WTC11 (cell line): Measurements from ENCODE around the gene EPHB3. TPM values are rescaled to one million over a fixed set of nuclear protein-coding genes. Genes with fewer than 3 reads are reported as not detected.

Source experiments
- ATAC-seq: fragments of 200-7000 bp; cut with Tn5 transposase; 2 replicates; pipeline ENCODE4 v1.10.0; 2021; ENCODE audit warnings: mild to moderate bottlenecking, moderate library complexity
- CTCF ChIA-PET: fragments of 300-600 bp; sonication (Branson Sonifier 250); formaldehyde crosslinking; loops from one replicate; lab custom pipeline; 2021; ENCODE audit warnings: antibody characterized with exemption; lab: Charles Lee
- POLR2A ChIA-PET: fragments of 350-600 bp; sonication (Branson Sonifier 250); formaldehyde crosslinking; loops from one replicate; lab custom pipeline; 2021; ENCODE audit warnings: antibody characterized with exemption; lab: Charles Lee
- DNase-seq: peaks from one replicate; pipeline ENCODE4 v3.0.0; 2021; ENCODE audit warnings: low spot score
- H3K27ac Mint-ChIP-seq: 2 replicates; pipeline ENCODE4 v1.8.0; 2021; ENCODE audit warnings: mixed read lengths
- H3K27me3 Mint-ChIP-seq: 2 replicates; pipeline ENCODE4 v1.8.0; 2021; ENCODE audit warnings: low read depth, mild to moderate bottlenecking, moderate library complexity, mixed read lengths
- H3K36me3 Mint-ChIP-seq: 2 replicates; pipeline ENCODE4 v1.8.0; 2021; ENCODE audit warnings: mixed read lengths
- H3K4me1 Mint-ChIP-seq: 2 replicates; pipeline ENCODE4 v1.8.0; 2022; ENCODE audit warnings: mixed read lengths
- H3K4me3 Mint-ChIP-seq: 2 replicates; pipeline ENCODE4 v1.8.0; 2021; ENCODE audit warnings: mild to moderate bottlenecking, moderate library complexity, mixed read lengths
- H3K9me3 Mint-ChIP-seq: 2 replicates; pipeline ENCODE4 v1.8.0; 2021; ENCODE audit warnings: mixed read lengths
- EMX1 ChIP-seq: fragments of 250-450 bp; sonication (Bioruptor Pico); IDR thresholded peaks from 2 replicates; pipeline ENCODE4 v1.8.0; 2021; ENCODE audit warnings: mild to moderate bottlenecking
- ETV6 ChIP-seq: sonication (generic); formaldehyde crosslinking; IDR thresholded peaks from 2 replicates; pipeline ENCODE4 v1.8.1; 2022; ENCODE audit warnings: mild to moderate bottlenecking, missing genetic modification reagents
- GRHL2 ChIP-seq: fragments of 250-450 bp; sonication (Bioruptor Pico); IDR thresholded peaks from 2 replicates; pipeline ENCODE4 v1.8.0; 2022; ENCODE audit warnings: mild to moderate bottlenecking, moderate library complexity; ENCODE audit not compliant: insufficient replicate concordance, severe bottlenecking
- MLX ChIP-seq: sonication (generic); formaldehyde crosslinking; IDR thresholded peaks from 2 replicates; pipeline ENCODE4 v1.8.1; 2023; ENCODE audit warnings: mild to moderate bottlenecking, missing genetic modification reagents, moderate library complexity
- NFYB ChIP-seq: sonication (generic); formaldehyde crosslinking; conservative IDR thresholded peaks from 2 replicates; pipeline ENCODE4 v1.8.0; 2022; ENCODE audit warnings: low read depth, missing genetic modification reagents
- TEAD1 ChIP-seq: sonication (generic); formaldehyde crosslinking; IDR thresholded peaks from 2 replicates; pipeline ENCODE4 v1.8.0; 2022; ENCODE audit warnings: mild to moderate bottlenecking, missing genetic modification reagents
- TEAD4 ChIP-seq: sonication (generic); formaldehyde crosslinking; IDR thresholded peaks from 2 replicates; pipeline ENCODE4 v1.8.0; 2022; ENCODE audit warnings: mild to moderate bottlenecking, missing genetic modification reagents
- USF1 ChIP-seq: sonication (generic); formaldehyde crosslinking; IDR thresholded peaks from 2 replicates; pipeline ENCODE4 v1.8.0; 2022; ENCODE audit warnings: mild to moderate bottlenecking, missing genetic modification reagents
- ZBTB21 ChIP-seq: sonication (generic); formaldehyde crosslinking; IDR thresholded peaks from 2 replicates; pipeline ENCODE4 v1.8.1; 2023; ENCODE audit warnings: mild to moderate bottlenecking, missing genetic modification reagents, borderline replicate concordance
- ZNF138 ChIP-seq: sonication (generic); formaldehyde crosslinking; conservative IDR thresholded peaks from 2 replicates; pipeline ENCODE4 v1.8.1; 2022; ENCODE audit warnings: mild to moderate bottlenecking, moderate library complexity, missing genetic modification reagents
- ZNF317 ChIP-seq: sonication (generic); formaldehyde crosslinking; IDR thresholded peaks from 2 replicates; pipeline ENCODE4 v1.8.1; 2023; ENCODE audit warnings: low read depth, mild to moderate bottlenecking, moderate library complexity, missing genetic modification reagents, borderline replicate concordance
- ZNF396 ChIP-seq: fragments of 250-450 bp; sonication (Bioruptor Pico); IDR thresholded peaks from 2 replicates; pipeline ENCODE4 v1.8.0; 2021; ENCODE audit warnings: mild to moderate bottlenecking, moderate library complexity, borderline replicate concordance
- ZNF423 ChIP-seq: fragments of 250-450 bp; sonication (Bioruptor Pico); IDR thresholded peaks from 2 replicates; pipeline ENCODE4 v2.1.2; 2022; ENCODE audit warnings: mild to moderate bottlenecking, moderate library complexity
- ZNF671 ChIP-seq: fragments of 250-450 bp; sonication (Bioruptor Pico); IDR thresholded peaks from 2 replicates; pipeline ENCODE4 v1.8.0; 2021; ENCODE audit warnings: mild to moderate bottlenecking
- total RNA-seq: library from RNA; stranded (reverse); gene quantifications from 3 replicates; pipeline ENCODE4 v1.2.3, GENCODE V29; 2021
- TF ChIP-seq, protein P1 (sequence below): fragments of 250-450 bp; sonication (Bioruptor Pico); IDR thresholded peaks from 2 replicates; pipeline ENCODE4 v1.9.0; 2021; ENCODE audit warnings: mild to moderate bottlenecking
- TF ChIP-seq, protein P2 (sequence below): sonication (generic); formaldehyde crosslinking; IDR thresholded peaks from 2 replicates; pipeline ENCODE4 v1.8.1; 2023; ENCODE audit warnings: mild to moderate bottlenecking, missing genetic modification reagents
- TF ChIP-seq, protein P3 (sequence below): fragments of 200-600 bp; IDR thresholded peaks from 2 replicates; pipeline ENCODE4 v1.8.0; 2022; ENCODE audit warnings: antibody characterized with exemption
- TF ChIP-seq, protein P4 (sequence below): sonication (generic); formaldehyde crosslinking; IDR thresholded peaks from 2 replicates; pipeline ENCODE4 v1.8.1; 2023; ENCODE audit warnings: mild to moderate bottlenecking, missing genetic modification reagents
- TF ChIP-seq, protein P5 (sequence below): fragments of 250-450 bp; sonication (Bioruptor Pico); IDR thresholded peaks from 2 replicates; pipeline ENCODE4 v2.1.2; 2022; ENCODE audit warnings: mild to moderate bottlenecking, moderate library complexity

EPHB3 gene
- total RNA-seq, 1 experiment from 2014 or later = 11.4 TPM

DNA sequence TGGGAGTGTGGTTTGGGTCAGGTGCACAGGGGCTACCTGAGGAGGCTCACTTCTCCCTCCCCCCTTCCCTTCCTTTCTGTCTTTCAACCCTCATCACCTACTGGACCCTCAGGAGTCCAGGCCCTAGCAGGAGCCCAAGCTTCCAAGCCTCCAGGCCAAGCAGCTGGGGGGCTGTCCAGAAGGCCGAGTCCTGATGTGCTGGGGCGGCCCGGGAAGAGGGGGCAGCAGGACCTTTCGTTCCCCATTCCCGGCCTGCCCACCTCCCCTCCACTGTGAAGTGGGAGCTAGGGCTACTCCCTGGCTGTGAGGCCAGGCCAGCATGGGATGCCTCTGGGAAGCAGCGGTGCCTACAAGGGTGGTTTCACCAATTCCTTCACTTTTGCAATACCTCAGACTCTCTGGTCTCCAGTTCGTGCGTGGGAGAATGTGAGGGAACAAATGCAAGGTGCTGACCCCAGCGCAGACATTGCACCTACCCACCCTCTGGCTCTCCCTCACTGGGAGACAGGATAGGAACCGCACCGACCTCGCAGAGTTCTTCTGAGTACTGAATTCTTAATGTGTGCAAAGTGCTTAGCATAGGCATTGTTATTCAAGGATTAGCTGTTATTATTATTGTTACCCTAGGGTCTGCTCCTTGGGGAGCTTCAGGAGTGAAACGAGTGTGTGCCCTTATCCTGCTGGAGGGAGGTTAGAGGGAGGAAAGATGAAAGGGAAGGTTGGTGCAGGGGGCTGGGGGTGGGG lies 2.5 kb downstream of the EPHB3 start:
- ChIA-PET CTCF (interaction anchor here (0.8 to 5.0 kb wide), 6 partner anchors 15 to 192 kb away, joined by 3 to 27 read pairs (median 3); no protein-coding TSS in a partner anchor), POLR2A (interaction anchor here (0.7 kb wide), 1 partner anchor 34 kb away, joined by 4 read pairs; no protein-coding TSS in a partner anchor)
- peaks cover 60% of the 10 kb centered on the region for H3K4me1 Mint-ChIP-seq
- no peaks in the 10 kb centered on the region for H3K9me3 Mint-ChIP-seq
- peaks cover 92% of the 10 kb centered on the region for H3K27me3 Mint-ChIP-seq
- ATAC-seq = no peak
- no peak for TF ChIP-seq TEAD4 (CRISPR knock-in tag)
- 0 out of 2 replicates have a peak, but pooled peaks have one; percentile 27 for TF ChIP-seq TEAD1 (CRISPR knock-in tag)
- H3K4me3 Mint-ChIP-seq = peak overlapping the region; percentile 52
- DNase-seq = no peak
- H3K36me3 Mint-ChIP-seq = no peaks in the 10 kb centered on the region
- H3K27ac Mint-ChIP-seq = no peak overlapping the region

DNA sequence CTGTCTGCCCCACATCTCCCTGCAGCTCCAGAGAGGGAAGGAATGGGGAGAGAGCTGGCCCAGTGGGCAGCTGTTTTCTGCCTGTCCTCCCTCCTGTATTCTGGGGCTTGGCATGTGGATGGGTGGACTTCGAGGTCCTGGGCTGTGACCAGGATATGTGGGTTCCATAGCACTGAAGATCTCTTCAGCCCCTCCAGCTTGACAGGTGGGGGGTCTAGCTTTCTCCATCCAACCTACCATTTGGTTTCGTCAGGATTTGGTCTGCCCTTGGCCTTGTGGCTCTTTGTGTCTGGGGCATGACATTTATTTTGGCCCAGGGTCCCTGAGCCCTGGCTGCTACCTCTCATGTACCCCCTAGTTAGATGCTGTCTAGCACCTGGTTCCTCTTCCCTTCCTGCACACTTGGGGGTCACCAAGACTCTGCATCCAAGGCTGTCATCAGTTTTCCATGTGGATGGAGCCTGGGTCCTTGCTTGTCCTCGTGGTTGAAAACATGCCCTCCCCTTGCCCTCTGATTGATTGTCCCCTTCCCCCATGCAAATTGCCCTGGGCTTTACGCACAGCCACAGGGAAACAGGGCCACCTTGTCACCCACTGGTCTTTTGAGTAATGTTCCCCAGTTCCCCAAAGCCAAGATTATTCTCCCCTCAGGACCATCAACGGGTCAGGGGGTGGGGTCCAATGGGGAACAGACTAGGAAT lies 3.2 kb downstream of the EPHB3 start:
- no peak overlapping the region for H3K27ac Mint-ChIP-seq
- H3K27me3 Mint-ChIP-seq = peaks cover 92% of the 10 kb centered on the region
- ChIA-PET POLR2A (interaction anchor here (1.2 kb wide), 1 partner anchor 40 kb away, joined by 3 read pairs; no protein-coding TSS in a partner anchor), CTCF (interaction anchor here (0.8 to 5.0 kb wide), 8 partner anchors 10 to 193 kb away, joined by 3 to 27 read pairs (median 4); no protein-coding TSS in a partner anchor)
- H3K4me3 Mint-ChIP-seq = peak overlapping the region; percentile 37; the same call in 1 of the 2 replicates
- ATAC-seq (no peak), DNase-seq (no peak)
- H3K9me3 Mint-ChIP-seq = no peaks in the 10 kb centered on the region
- H3K36me3 Mint-ChIP-seq = no peaks in the 10 kb centered on the region
- peaks cover 59% of the 10 kb centered on the region for H3K4me1 Mint-ChIP-seq
- no peak for TF ChIP-seq USF1
- no peak for TF ChIP-seq GRHL2 (CRISPR knock-in tag)
- no peak for TF ChIP-seq ZNF317
- no peak for TF ChIP-seq ZNF671
- TF ChIP-seq ETV6 (CRISPR knock-in tag) = no peak
- TF ChIP-seq, protein P1, sequence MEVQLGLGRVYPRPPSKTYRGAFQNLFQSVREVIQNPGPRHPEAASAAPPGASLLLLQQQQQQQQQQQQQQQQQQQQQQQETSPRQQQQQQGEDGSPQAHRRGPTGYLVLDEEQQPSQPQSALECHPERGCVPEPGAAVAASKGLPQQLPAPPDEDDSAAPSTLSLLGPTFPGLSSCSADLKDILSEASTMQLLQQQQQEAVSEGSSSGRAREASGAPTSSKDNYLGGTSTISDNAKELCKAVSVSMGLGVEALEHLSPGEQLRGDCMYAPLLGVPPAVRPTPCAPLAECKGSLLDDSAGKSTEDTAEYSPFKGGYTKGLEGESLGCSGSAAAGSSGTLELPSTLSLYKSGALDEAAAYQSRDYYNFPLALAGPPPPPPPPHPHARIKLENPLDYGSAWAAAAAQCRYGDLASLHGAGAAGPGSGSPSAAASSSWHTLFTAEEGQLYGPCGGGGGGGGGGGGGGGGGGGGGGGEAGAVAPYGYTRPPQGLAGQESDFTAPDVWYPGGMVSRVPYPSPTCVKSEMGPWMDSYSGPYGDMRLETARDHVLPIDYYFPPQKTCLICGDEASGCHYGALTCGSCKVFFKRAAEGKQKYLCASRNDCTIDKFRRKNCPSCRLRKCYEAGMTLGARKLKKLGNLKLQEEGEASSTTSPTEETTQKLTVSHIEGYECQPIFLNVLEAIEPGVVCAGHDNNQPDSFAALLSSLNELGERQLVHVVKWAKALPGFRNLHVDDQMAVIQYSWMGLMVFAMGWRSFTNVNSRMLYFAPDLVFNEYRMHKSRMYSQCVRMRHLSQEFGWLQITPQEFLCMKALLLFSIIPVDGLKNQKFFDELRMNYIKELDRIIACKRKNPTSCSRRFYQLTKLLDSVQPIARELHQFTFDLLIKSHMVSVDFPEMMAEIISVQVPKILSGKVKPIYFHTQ (CRISPR knock-in tag) = no peak
- no peak for TF ChIP-seq ZNF138
- no peak for TF ChIP-seq TEAD1 (CRISPR knock-in tag)
- no peak for TF ChIP-seq NFYB (CRISPR knock-in tag)
- TF ChIP-seq, protein P2, sequence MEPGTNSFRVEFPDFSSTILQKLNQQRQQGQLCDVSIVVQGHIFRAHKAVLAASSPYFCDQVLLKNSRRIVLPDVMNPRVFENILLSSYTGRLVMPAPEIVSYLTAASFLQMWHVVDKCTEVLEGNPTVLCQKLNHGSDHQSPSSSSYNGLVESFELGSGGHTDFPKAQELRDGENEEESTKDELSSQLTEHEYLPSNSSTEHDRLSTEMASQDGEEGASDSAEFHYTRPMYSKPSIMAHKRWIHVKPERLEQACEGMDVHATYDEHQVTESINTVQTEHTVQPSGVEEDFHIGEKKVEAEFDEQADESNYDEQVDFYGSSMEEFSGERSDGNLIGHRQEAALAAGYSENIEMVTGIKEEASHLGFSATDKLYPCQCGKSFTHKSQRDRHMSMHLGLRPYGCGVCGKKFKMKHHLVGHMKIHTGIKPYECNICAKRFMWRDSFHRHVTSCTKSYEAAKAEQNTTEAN (CRISPR knock-in tag) = no peak
- TF ChIP-seq, protein P3, sequence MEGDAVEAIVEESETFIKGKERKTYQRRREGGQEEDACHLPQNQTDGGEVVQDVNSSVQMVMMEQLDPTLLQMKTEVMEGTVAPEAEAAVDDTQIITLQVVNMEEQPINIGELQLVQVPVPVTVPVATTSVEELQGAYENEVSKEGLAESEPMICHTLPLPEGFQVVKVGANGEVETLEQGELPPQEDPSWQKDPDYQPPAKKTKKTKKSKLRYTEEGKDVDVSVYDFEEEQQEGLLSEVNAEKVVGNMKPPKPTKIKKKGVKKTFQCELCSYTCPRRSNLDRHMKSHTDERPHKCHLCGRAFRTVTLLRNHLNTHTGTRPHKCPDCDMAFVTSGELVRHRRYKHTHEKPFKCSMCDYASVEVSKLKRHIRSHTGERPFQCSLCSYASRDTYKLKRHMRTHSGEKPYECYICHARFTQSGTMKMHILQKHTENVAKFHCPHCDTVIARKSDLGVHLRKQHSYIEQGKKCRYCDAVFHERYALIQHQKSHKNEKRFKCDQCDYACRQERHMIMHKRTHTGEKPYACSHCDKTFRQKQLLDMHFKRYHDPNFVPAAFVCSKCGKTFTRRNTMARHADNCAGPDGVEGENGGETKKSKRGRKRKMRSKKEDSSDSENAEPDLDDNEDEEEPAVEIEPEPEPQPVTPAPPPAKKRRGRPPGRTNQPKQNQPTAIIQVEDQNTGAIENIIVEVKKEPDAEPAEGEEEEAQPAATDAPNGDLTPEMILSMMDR = no peak
- TF ChIP-seq ZBTB21 (CRISPR knock-in tag) = no peak
- TF ChIP-seq MLX (CRISPR knock-in tag) = no peak
- no peak for TF ChIP-seq ZNF396
- no peak for TF ChIP-seq ZNF423
- TF ChIP-seq EMX1 = no peak
- TF ChIP-seq, protein P4, sequence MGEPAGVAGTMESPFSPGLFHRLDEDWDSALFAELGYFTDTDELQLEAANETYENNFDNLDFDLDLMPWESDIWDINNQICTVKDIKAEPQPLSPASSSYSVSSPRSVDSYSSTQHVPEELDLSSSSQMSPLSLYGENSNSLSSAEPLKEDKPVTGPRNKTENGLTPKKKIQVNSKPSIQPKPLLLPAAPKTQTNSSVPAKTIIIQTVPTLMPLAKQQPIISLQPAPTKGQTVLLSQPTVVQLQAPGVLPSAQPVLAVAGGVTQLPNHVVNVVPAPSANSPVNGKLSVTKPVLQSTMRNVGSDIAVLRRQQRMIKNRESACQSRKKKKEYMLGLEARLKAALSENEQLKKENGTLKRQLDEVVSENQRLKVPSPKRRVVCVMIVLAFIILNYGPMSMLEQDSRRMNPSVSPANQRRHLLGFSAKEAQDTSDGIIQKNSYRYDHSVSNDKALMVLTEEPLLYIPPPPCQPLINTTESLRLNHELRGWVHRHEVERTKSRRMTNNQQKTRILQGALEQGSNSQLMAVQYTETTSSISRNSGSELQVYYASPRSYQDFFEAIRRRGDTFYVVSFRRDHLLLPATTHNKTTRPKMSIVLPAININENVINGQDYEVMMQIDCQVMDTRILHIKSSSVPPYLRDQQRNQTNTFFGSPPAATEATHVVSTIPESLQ (CRISPR knock-in tag) = no peak
- TF ChIP-seq, protein P5, sequence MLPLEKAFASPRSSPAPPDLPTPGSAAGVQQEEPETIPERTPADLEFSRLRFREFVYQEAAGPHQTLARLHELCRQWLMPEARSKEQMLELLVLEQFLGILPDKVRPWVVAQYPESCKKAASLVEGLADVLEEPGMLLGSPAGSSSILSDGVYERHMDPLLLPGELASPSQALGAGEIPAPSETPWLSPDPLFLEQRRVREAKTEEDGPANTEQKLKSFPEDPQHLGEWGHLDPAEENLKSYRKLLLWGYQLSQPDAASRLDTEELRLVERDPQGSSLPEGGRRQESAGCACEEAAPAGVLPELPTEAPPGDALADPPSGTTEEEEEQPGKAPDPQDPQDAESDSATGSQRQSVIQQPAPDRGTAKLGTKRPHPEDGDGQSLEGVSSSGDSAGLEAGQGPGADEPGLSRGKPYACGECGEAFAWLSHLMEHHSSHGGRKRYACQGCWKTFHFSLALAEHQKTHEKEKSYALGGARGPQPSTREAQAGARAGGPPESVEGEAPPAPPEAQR (CRISPR knock-in tag) = no peak
